Jurkat, Clone E6-1 (cell line): ENCODE data around the gene CAMP.
"Not testable (repeated sequence)": the region's sequence is repeated elsewhere in the genome, so short reads cannot be mapped to it uniquely, and the experiment has no call there.

ENCODE experiments used
- DNase-seq: peaks from one replicate; pipeline ENCODE4 v3.0.0-alpha.2; 2011; ENCODE audit warnings: low read depth, low spot score
- H3K4me3 ChIP-seq: 2 replicates; pipeline ENCODE4 v1.5.1; 2011; ENCODE audit warnings: mild to moderate bottlenecking, low read length, control low read depth, moderate library complexity

The CAMP gene

GRCh38 chr3:48209445-48209844 lies 13.8 kb upstream of the CAMP start:
- DNase-seq = no peak
- no peak overlapping the region for H3K4me3 ChIP-seq

- not testable (repeated sequence) for H3K4me3 ChIP-seq, DNase-seq
These were observed 12.8 kb upstream of the CAMP start for GRCh38 chr3:48210534-48210933.

- DNase-seq, H3K4me3 ChIP-seq: not testable (repeated sequence)
These were observed 11.5 kb upstream of the CAMP start for GRCh38 chr3:48211776-48212175.

- H3K4me3 ChIP-seq = no peak overlapping the region
- DNase-seq = no peak
These were observed 9.1 kb upstream of the CAMP start for GRCh38 chr3:48214225-48214624.

GRCh38 chr3:48215019-48215418 lies 8.3 kb upstream of the CAMP start:
- no peak overlapping the region for H3K4me3 ChIP-seq
- no peak for DNase-seq

- no peak for DNase-seq
- H3K4me3 ChIP-seq = no peak overlapping the region
These were observed 7.8 kb upstream of the CAMP start for GRCh38 chr3:48215466-48215865.

- H3K4me3 ChIP-seq = no peak overlapping the region
- DNase-seq = no peak
These were observed 7.4 kb upstream of the CAMP start for GRCh38 chr3:48215876-48216275.

- DNase-seq = no peak
- H3K4me3 ChIP-seq = no peak overlapping the region
These were observed 5.8 kb upstream of the CAMP start for GRCh38 chr3:48217449-48217848.

- no peak for DNase-seq
- H3K4me3 ChIP-seq = no peak overlapping the region
These were observed 4.8 kb upstream of the CAMP start for GRCh38 chr3:48218537-48218936.

GRCh38 chr3:48219543-48219942 lies 3.8 kb upstream of the CAMP start:
- no peak overlapping the region for H3K4me3 ChIP-seq
- no peak for DNase-seq

GRCh38 chr3:48220746-48221145 lies 2.5 kb upstream of the CAMP start:
- no peak overlapping the region for H3K4me3 ChIP-seq
- DNase-seq = no peak

GRCh38 chr3:48225587-48225986 lies 2.3 kb downstream of the CAMP start:
- H3K4me3 ChIP-seq = no peak overlapping the region
- no peak for DNase-seq

- no peak overlapping the region for H3K4me3 ChIP-seq
- peak; percentile 49 for DNase-seq
These were observed 3.6 kb downstream of the CAMP start for GRCh38 chr3:48226939-48227338.

- DNase-seq = no peak
These were observed 8.9 kb downstream of the CAMP start for GRCh38 chr3:48232232-48232631.

GRCh38 chr3:48232734-48233133 lies 9.4 kb downstream of the CAMP start:
- peak overlapping the region; percentile 30 for H3K4me3 ChIP-seq
- peak; percentile 51 for DNase-seq

More at GRCh38 chr3:48232232-48232631, 8.9 kb downstream of the CAMP start:
- H3K4me3 ChIP-seq = no peak overlapping the region

GRCh38 chr3:48233542-48233941 lies 10.2 kb downstream of the CAMP start:
- H3K4me3 ChIP-seq = no peak overlapping the region
- no peak for DNase-seq

GRCh38 chr3:48236531-48236930 lies 13.2 kb downstream of the CAMP start:
- H3K4me3 ChIP-seq = no peak overlapping the region
- no peak for DNase-seq

GRCh38 chr3:48238531-48239085 lies 15.3 kb downstream of the CAMP start:
- no peak overlapping the region for H3K4me3 ChIP-seq
- DNase-seq = no peak

- peak overlapping the region; percentile 93 for H3K4me3 ChIP-seq
- DNase-seq = no peak
These were observed 17.0 kb downstream of the CAMP start for GRCh38 chr3:48240000-48240963.

GRCh38 chr3:48241796-48242455 lies 18.6 kb downstream of the CAMP start:
- H3K4me3 ChIP-seq = peak overlapping the region; percentile 93
- DNase-seq = no peak
